ENCODE data around the gene GLYAT.
"Not testable (repeated sequence)": the region's sequence is repeated elsewhere in the genome, so short reads cannot be mapped to it uniquely, and the experiment has no call there.

The GLYAT gene

GRCh38 chr11:58742981-58743880 is 11.5 kb upstream of the GLYAT start:
- DNase-seq = no peak

- no peak for DNase-seq
Measured at GRCh38 chr11:58742140-58742539, 10.4 kb upstream of the GLYAT start.

GRCh38 chr11:58741127-58741526 is 9.4 kb upstream of the GLYAT start:
- no peak for DNase-seq

- no peak for DNase-seq
Measured at GRCh38 chr11:58740447-58740846, 8.7 kb upstream of the GLYAT start.

- DNase-seq = no peak
Measured at GRCh38 chr11:58739725-58740430, 8.1 kb upstream of the GLYAT start.

GRCh38 chr11:58734681-58735490 is 3.1 kb upstream of the GLYAT start:
- no peak for DNase-seq

GRCh38 chr11:58730507-58731089 is 1.1 kb downstream of the GLYAT start:
- DNase-seq = no peak

GRCh38 chr11:58727415-58727797 is 4.3 kb downstream of the GLYAT start:
- DNase-seq = no peak

GRCh38 chr11:58726737-58727414 is 4.9 kb downstream of the GLYAT start:
- no peak for DNase-seq

GRCh38 chr11:58719406-58720117 is 12.2 kb downstream of the GLYAT start:
- DNase-seq = no peak

GRCh38 chr11:58712531-58712930 is 19.2 kb downstream of the GLYAT start:
- no peak for DNase-seq

- DNase-seq = no peak
Measured at GRCh38 chr11:58711832-58712231, 19.9 kb downstream of the GLYAT start.

GRCh38 chr11:58707767-58708166 is 24.0 kb downstream of the GLYAT start:
- no peak for DNase-seq

- DNase-seq = not testable (repeated sequence)
Measured at GRCh38 chr11:58696825-58697224, 34.9 kb downstream of the GLYAT start.

- DNase-seq = no peak
Measured at GRCh38 chr11:58693026-58693425, 38.7 kb downstream of the GLYAT start.

- DNase-seq = no peak
Measured at GRCh38 chr11:58691675-58692074, 40.1 kb downstream of the GLYAT start.

GRCh38 chr11:58688789-58689503 is 42.8 kb downstream of the GLYAT start:
- DNase-seq = no peak

- DNase-seq = no peak
Measured at GRCh38 chr11:58685973-58686722, 45.6 kb downstream of the GLYAT start.

GRCh38 chr11:58682660-58683059 is 49.1 kb downstream of the GLYAT start:
- not testable (repeated sequence) for DNase-seq

- DNase-seq = not testable (repeated sequence)
Measured at GRCh38 chr11:58677536-58677935, 54.2 kb downstream of the GLYAT start.

Data from SHP77 treated with DMSO at 0.1 percent for 48 hours (cell line).